Effector CD8-positive, alpha-beta T cell (primary cell): ENCODE data around the gene TICAM2.

Source experiments
- DNase-seq: peaks from one replicate; lab custom pipeline; 2025; lab: John Stamatoyannopoulos, UW

TICAM2 gene

GRCh38 chr5:115568668-115569067, 33.6 kb downstream of the TICAM2 start:
- no peak for DNase-seq

- DNase-seq = no peak
Measured at GRCh38 chr5:115565233-115565632, 37.0 kb downstream of the TICAM2 start.

- no peak for DNase-seq
Measured at GRCh38 chr5:115561176-115561575, 41.1 kb downstream of the TICAM2 start.

- DNase-seq = no peak
Measured at GRCh38 chr5:115559524-115559923, 42.8 kb downstream of the TICAM2 start.

- no peak for DNase-seq
Measured at GRCh38 chr5:115558388-115558956, 43.8 kb downstream of the TICAM2 start.

GRCh38 chr5:115557667-115558387, 44.5 kb downstream of the TICAM2 start:
- DNase-seq = no peak

GRCh38 chr5:115556276-115556675, 46.0 kb downstream of the TICAM2 start:
- no peak for DNase-seq

GRCh38 chr5:115555084-115555633, 47.1 kb downstream of the TICAM2 start:
- no peak for DNase-seq

- no peak for DNase-seq
Measured at GRCh38 chr5:115553082-115553481, 49.2 kb downstream of the TICAM2 start.

- no peak for DNase-seq
Measured at GRCh38 chr5:115551415-115551814, 50.9 kb downstream of the TICAM2 start.

- DNase-seq = no peak
Measured at GRCh38 chr5:115549154-115549553, 53.1 kb downstream of the TICAM2 start.

GRCh38 chr5:115548683-115549082, 53.6 kb downstream of the TICAM2 start:
- DNase-seq = no peak

GRCh38 chr5:115545351-115545882, 56.9 kb downstream of the TICAM2 start:
- no peak for DNase-seq

GRCh38 chr5:115544436-115545350, 57.6 kb downstream of the TICAM2 start, which contains the start of gene FEM1C:
Gene FEM1C, minus strand, starts transcription at chr5:115544775. Its CDS starts 1,282 bp downstream, at chr5:115543493.
- DNase-seq = peak; percentile 96

- DNase-seq = peak; percentile 32
Measured at GRCh38 chr5:115544043-115544435, 58.2 kb downstream of the TICAM2 start.

GRCh38 chr5:115543365-115544042, 58.8 kb downstream of the TICAM2 start:
- no peak for DNase-seq

- no peak for DNase-seq
Measured at GRCh38 chr5:115542651-115543364, 59.5 kb downstream of the TICAM2 start.

- no peak for DNase-seq
Measured at GRCh38 chr5:115542086-115542485, 60.2 kb downstream of the TICAM2 start.

- DNase-seq = no peak
Measured at GRCh38 chr5:115541611-115542010, 60.7 kb downstream of the TICAM2 start.

- DNase-seq = no peak
Measured at GRCh38 chr5:115535479-115536035, 66.7 kb downstream of the TICAM2 start.
